SHP77 treated with DMSO at 0.1 percent for 48 hours (cell line): ENCODE results near the gene SERPINB11.
"Not testable (repeated sequence)": the region's sequence is repeated elsewhere in the genome, so short reads cannot be mapped to it uniquely, and the experiment has no call there.

Experiments used
- DNase-seq: peaks from one replicate; lab custom pipeline; 2025; lab: John Stamatoyannopoulos, UW

SERPINB11 gene

GRCh38 chr18:63730773-63731172, 28.0 kb downstream of the SERPINB11 start:
- no peak for DNase-seq

DNA sequence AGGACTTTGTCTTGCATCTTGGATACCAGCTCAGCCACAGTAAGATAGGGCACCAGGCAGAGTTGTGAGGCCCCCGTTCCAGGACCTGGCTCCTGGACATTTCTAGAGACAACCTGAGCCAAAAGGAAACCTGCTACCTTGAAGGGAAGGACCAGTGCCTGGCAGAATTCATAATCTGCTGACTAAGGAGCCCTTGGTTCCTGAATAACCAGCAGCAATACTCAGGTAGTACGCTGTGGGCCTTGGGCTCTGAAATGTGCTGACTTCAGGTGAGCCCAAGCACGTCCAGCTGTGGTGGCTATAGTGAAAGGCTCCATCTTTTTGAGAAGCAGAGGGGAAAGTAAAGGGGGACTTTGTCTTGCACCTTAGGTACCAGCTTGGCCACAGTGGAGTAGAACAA, 28.5 kb downstream of the SERPINB11 start:
- DNase-seq, result no peak

DNA sequence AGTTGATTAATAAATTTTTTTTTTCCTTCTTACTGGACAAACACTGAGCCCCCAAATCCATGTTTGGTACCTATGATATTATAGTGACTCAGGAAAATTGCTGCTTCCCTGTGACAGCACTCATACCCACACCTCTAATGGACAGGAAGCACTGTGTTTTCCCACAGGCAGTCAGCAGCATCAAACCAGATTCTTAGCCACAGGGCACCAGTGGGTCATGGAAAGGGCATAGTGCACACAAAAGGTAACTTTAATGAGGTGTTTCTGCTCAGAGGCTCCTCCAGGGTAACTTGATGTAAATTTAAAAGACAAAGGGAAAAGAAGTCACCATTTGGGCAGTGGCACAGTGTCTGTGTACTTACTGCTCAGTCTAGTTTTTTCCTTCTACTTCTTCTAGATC, 34.1 kb downstream of the SERPINB11 start:
- DNase-seq, result no peak

DNA sequence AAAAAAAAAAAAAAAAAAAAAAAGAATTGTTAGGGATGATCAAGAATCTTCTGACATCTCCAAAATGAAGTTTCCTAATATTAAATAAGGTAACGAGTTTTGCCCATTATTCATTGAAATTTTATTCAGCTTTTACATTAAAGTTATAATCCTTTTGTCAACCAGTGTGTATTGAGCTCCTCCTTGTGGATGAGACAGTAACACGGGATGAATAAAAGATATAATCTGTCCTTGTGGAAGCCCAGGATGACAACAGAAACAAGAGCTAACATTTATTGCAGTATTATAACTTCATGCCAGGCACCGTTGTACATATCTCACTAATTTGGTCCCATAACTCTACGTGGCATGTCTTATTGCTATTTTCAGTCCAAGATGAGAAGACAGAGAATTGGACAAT, 39.0 kb downstream of the SERPINB11 start:
- DNase-seq, result no peak

DNA sequence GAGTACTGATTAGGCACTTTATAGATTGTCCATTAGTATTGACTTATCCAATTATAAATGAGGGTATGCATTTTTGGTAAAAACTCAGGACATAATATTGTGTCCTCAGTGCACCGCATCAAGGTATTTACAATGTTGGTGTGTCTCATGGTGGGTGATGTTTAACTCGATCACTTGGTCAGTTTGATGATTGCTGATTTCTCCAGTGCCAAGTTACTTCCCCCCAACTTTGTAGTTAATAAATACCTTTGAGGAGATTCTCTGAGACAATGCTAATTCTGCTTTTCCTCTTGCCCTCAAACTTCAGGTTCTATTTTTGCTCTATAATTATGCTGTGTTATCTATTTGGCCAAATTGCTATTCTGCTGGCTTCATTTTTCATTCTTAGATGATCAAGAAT, 44.2 kb downstream of the SERPINB11 start:
- DNase-seq, result no peak

DNA sequence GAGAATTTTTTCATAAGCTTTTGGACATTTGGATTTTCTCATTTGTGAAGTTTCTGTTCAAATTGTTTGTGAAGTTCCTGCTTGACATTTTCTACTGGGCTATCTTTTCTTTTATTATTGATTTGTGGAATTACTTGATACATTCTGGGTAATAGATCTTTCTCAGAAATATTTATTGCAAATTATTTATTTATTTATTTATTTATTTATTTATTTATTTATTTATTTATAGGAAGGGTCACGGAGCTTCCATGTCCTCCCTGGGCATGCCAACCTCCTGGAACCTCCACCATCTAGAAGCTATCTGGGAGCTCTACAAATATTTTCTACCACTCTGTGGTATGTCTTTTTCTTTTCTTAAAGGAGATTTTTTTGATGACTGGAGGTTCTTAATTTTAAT, 46.7 kb downstream of the SERPINB11 start:
- DNase-seq, result no peak

- no peak for DNase-seq
Measured at GRCh38 chr18:63752636-63753035, 49.9 kb downstream of the SERPINB11 start.

GRCh38 chr18:63753676-63754075, 50.9 kb downstream of the SERPINB11 start:
- DNase-seq, result no peak

DNA sequence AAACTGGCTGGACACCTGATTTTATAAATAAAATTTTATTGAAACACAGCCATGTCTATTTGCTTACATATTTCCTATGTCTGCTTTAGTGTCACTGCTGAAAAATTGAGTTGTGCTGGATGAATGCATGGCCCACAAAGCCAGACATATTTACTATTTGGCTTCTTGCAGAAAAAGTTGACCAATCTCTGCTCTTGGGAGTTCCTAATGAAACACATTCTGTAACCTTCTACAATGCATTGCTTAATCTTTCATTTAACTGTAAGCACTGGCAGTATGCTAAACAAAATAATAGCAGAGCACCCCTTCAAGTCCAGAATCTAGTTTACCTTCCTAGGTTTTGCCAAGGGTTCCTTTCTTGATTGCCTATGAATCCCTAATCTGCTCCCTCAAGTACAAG, 54.8 kb downstream of the SERPINB11 start:
- no peak for DNase-seq

DNA sequence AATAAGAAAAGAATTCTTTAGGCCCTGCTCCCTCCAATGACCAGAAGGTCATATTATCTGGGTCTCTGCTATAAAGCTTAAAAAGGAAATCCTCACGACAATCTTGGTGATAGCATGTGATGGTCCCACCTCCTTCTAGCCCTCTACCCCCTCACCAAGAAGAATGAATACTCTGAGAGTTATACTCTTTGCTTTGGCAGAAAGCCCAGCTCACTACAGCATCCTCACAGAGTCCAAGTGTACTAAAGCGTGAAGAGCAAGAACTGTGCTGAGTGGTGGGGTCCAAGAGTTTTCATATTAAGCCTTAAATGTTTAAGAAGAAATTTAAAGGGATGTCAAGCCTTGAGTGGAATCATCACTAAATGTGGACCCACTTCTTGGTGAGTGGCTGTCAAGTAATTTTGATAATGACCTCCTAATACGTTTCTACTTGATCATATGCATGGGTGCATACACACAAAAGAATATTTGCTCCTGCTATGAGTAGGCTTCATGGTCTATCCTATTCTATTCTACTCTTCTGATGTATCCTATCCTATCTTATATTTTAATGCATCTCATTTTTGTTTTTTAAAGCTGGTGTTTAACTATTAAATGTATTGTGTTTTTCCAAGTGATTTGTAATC, 56.0 kb downstream of the SERPINB11 start:
- no peak for DNase-seq

DNA sequence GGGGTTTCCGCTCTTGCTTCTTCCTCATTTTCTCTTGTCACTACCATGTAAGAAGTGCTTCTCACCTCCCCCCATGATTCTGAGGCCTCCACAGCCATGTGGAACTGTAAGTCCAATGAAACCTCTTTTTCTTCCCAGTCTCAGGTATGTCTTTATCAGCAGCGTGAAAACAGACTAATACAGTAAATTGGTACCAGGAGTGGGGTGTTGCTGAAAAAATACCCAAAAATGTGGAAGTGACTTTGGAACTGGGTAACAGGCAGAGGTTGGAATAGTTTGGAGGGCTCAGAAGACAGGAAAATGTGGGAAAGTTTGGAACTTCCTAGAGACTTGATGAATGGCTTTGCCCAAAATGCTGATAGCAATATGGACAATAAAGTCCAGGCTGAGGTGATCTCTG, 57.0 kb downstream of the SERPINB11 start:
- not testable (repeated sequence) for DNase-seq

DNA sequence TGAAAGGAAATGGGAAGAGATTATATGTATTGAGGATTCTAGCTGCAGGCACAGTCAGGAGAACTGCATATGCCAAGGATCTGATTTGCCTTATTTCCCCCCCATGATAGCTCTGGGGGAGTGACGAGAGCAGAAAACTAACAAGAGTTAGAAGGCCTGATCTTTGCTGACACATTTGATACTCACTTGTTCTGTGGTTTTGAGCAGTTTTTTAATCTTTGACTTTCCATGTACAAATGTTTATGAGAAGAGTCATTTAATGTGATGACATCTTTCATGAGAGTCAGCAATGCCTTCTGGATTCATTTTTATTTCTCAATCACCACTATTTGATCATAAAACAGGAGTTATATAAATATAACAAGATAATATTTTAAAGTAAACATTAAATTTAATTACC, 59.8 kb downstream of the SERPINB11 start:
- no peak for DNase-seq

GRCh38 chr18:63763831-63764600, 61.3 kb downstream of the SERPINB11 start:
- no peak for DNase-seq

DNA sequence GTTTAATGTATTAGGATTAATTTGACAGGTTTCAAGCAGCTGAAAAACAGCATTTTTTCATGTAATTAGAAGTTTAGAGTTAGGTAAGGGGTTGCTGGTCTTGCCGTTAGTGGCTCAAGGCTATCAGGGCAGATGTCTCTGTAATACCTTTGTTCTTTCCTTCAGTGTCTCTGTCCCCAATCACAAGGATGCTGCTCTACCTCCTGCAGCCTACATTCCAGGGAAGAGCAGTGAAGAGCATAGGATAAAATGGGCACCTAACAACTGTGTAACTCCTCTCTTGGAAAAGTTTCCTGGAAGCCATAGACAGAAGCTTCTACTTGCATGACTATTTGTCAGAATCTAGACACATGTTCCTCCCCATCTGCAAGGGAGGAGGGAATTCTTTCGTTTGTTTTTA, 63.1 kb downstream of the SERPINB11 start:
- no peak for DNase-seq
